DOHH2 (cell line): Measurements from ENCODE around the gene TSC22D1.

ENCODE experiments used
- EZH2phosphoT487 ChIP-seq: fragments of 200-600 bp; sonication (generic); IDR thresholded peaks from 2 replicates; pipeline ENCODE4 v1.6.1; 2017; ENCODE audit warnings: borderline replicate concordance, mild to moderate bottlenecking, antibody characterized with exemption, low read length, moderate library complexity, mixed read lengths
- TF ChIP-seq, protein P1 (sequence below): fragments of 200-600 bp; sonication (generic); IDR thresholded peaks from one replicate; pipeline ENCODE4 v1.5.1; 2014; ENCODE audit warnings: antibody characterized with exemption, mild to moderate bottlenecking, low read depth, low read length; ENCODE audit not compliant: poor library complexity, severe bottlenecking

DNA sequence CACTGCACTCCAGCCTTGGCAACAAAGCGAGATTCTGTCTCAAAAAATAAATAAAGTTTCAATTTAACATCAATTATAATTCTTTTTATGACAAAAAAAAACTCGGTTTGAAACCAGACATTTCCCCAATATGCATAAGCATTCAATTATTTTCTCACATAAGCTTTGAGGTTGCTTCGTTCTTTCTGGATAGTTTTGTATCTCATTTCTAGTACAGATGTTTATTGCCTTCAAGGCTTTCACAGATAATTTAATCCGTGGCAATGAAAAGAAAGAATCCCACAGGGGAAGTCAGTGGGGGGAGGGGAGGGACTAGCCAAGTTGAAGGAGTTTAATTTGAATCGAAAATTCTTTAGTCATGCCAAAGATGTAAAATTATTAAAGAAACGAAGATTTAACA lies 29.6 kb upstream of the TSC22D1 start:
- TF ChIP-seq, protein P1, sequence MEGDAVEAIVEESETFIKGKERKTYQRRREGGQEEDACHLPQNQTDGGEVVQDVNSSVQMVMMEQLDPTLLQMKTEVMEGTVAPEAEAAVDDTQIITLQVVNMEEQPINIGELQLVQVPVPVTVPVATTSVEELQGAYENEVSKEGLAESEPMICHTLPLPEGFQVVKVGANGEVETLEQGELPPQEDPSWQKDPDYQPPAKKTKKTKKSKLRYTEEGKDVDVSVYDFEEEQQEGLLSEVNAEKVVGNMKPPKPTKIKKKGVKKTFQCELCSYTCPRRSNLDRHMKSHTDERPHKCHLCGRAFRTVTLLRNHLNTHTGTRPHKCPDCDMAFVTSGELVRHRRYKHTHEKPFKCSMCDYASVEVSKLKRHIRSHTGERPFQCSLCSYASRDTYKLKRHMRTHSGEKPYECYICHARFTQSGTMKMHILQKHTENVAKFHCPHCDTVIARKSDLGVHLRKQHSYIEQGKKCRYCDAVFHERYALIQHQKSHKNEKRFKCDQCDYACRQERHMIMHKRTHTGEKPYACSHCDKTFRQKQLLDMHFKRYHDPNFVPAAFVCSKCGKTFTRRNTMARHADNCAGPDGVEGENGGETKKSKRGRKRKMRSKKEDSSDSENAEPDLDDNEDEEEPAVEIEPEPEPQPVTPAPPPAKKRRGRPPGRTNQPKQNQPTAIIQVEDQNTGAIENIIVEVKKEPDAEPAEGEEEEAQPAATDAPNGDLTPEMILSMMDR = no peak
- no peak for TF ChIP-seq EZH2phosphoT487
